Kidney (tissue), 14 donors: Measurements from ENCODE around the gene FCN1. TPM values are rescaled to one million over a fixed set of nuclear protein-coding genes. Genes with fewer than 3 reads are reported as not detected.

Source experiments
- DNase-seq, 5 donors: peaks; one replicate each; pipeline ENCODE4 v3.0.0-alpha.2; 2013 to 2020
- FAIRE-seq: peaks from 2 replicates; lab custom pipeline; 2012; peaks lifted over from hg19 to GRCh38; lab: Jason Lieb, UNC
- H3K27ac ChIP-seq, 2 donors: one replicate each; pipeline ENCODE4 v1.7.0; 2013; ENCODE audit warnings: low read depth in 2 of 2, low read length in 2 of 2, inconsistent platforms in 1 of 2
- H3K27me3 ChIP-seq: one replicate; pipeline ENCODE4 v1.7.1; 2013; ENCODE audit warnings: low read length, inconsistent platforms; ENCODE audit not compliant: control insufficient read depth, insufficient read depth
- H3K36me3 ChIP-seq, 3 donors: one replicate each; pipeline versions ENCODE4 v1.7.0 to v1.7.1; 2013; ENCODE audit warnings: low read length in 3 of 3, control low read depth in 1 of 3, inconsistent platforms in 1 of 3; ENCODE audit not compliant: insufficient read depth in 3 of 3, control insufficient read depth in 2 of 3
- H3K4me1 ChIP-seq, 3 donors: one replicate each; pipeline versions ENCODE4 v1.7.0 to v1.7.1; 2013; ENCODE audit warnings: low read length in 3 of 3, inconsistent platforms in 1 of 3, low read depth in 1 of 3; ENCODE audit not compliant: control insufficient read depth in 2 of 3, insufficient read depth in 2 of 3
- H3K4me3 ChIP-seq, 3 donors: one replicate each; pipeline versions ENCODE4 v1.7.0 to v1.8.1; 2013; ENCODE audit warnings: low read length in 3 of 3, control low read depth in 1 of 3, inconsistent platforms in 1 of 3
- H3K9ac ChIP-seq, 3 donors: one replicate each; pipeline versions ENCODE4 v1.7.0 to v1.7.1; 2013; ENCODE audit warnings: low read length in 3 of 3, control low read depth in 1 of 3, inconsistent platforms in 1 of 3
- H3K9me3 ChIP-seq, 3 donors: one replicate each; pipeline versions ENCODE4 v1.7.0 to v1.7.1; 2013; ENCODE audit warnings: low read length in 3 of 3, control low read depth in 1 of 3, inconsistent platforms in 1 of 3; ENCODE audit not compliant: control insufficient read depth in 2 of 3, insufficient read depth in 1 of 3
- CTCF ChIP-seq: IDR thresholded peaks from 3 replicates; pipeline ENCODE4 v1.5.1; 2012; ENCODE audit warnings: mild to moderate bottlenecking, moderate library complexity, borderline replicate concordance; ENCODE audit not compliant: insufficient read depth; ENCODE audit errors: extremely low read depth
- intact Hi-C: fragments of 100-400 bp; cut with DNase I; formaldehyde crosslinking; loops from one replicate; pipeline ENCODE4 v1.11.1; 2022
- polyA plus RNA-seq: library from polyadenylated mRNA; stranded (reverse); fragments of 350-450 nt; fragmentation: Illumina TruSeq; extraction: RNeasy Lipid Tissue Mini Kit (QIAGEN cat#74804); gene quantifications from one replicate; pipeline ENCODE4 v1.2.3, GENCODE V29; 2014; ENCODE audit warnings: low read depth, low replicate concordance; ENCODE audit not compliant: insufficient read depth
- total RNA-seq: library from RNA; stranded (reverse); fragmentation: NEBNext Ultra II Directional; extraction: Animal tissue kit (Norgen Biotek cat#: 25700); gene quantifications from one replicate; pipeline ENCODE4 v1.2.1, GENCODE V29; 2021
- donor health status: control.
- donor health status: control.
- donor health status: control.
- donor health status: control.
- donor health status: control.
- donor health status: DM: yes; HTN: yes; CAD: no.
- donor health status: Normal renal cell carcinoma (clear cell type).

Gene FCN1
- total and polyA plus RNA-seq, 2 donors from 2014 or later: 3.2 to 13.0 TPM

- peaks cover 0 to 11% (median 6%) of the 10 kb centered on the region in 3 donors for H3K9me3 ChIP-seq
- H3K27ac ChIP-seq: no peak overlapping the region
- H3K27me3 ChIP-seq: no peaks in the 10 kb centered on the region
- H3K4me1 ChIP-seq: no peaks in the 10 kb centered on the region
- intact Hi-C loops: no loop called here
- no peak for FAIRE-seq
- no peak for TF ChIP-seq CTCF
- no peaks in the 10 kb centered on the region for H3K36me3 ChIP-seq
- H3K4me3 ChIP-seq: no peak overlapping the region
- peak in 1 of 5 donors; percentile 6 for DNase-seq
- no peak overlapping the region for H3K9ac ChIP-seq
Measured at GRCh38 chr9:134915046-134915985, 2.4 kb downstream of the FCN1 start.

GRCh38 chr9:134914501-134914834 is 3.2 kb downstream of the FCN1 start:
- H3K9me3 ChIP-seq: peaks cover 0 to 5% (median 1%) of the 10 kb centered on the region in 3 donors
- DNase-seq: no peak
- TF ChIP-seq CTCF: no peak
- H3K27me3 ChIP-seq: no peaks in the 10 kb centered on the region
- H3K4me1 ChIP-seq: no peaks in the 10 kb centered on the region
- H3K36me3 ChIP-seq: no peaks in the 10 kb centered on the region
- no peak for FAIRE-seq
- no peak overlapping the region for H3K4me3 ChIP-seq
- no peak overlapping the region for H3K27ac ChIP-seq
- intact Hi-C loops: no loop called here
- H3K9ac ChIP-seq: no peak overlapping the region

GRCh38 chr9:134913713-134914500 is 3.8 kb downstream of the FCN1 start:
- Histone ChIP-seq H3K27ac (no peak overlapping the region), H3K36me3 (no peaks in the 10 kb centered on the region), H3K4me3 (no peak overlapping the region), H3K9ac (no peak overlapping the region), H3K27me3 (no peaks in the 10 kb centered on the region), H3K9me3 (no peaks in the 10 kb centered on the region), H3K4me1 (no peaks in the 10 kb centered on the region)
- FAIRE-seq (no peak), DNase-seq (peak in 1 of 5 donors; percentile 8)
- no peak for TF ChIP-seq CTCF
- intact Hi-C loops: no loop called here
